Loucy (cell line): ENCODE measurements around the gene UBXN1.

Source experiments
- CTCF ChIP-seq: fragments of 200-600 bp; sonication (generic); conservative IDR thresholded peaks from 2 replicates; pipeline ENCODE4 v1.5.1; 2014; ENCODE audit warnings: mild to moderate bottlenecking, antibody characterized with exemption, low read length
- EZH2phosphoT487 ChIP-seq: fragments of 200-600 bp; IDR thresholded peaks from 2 replicates; pipeline ENCODE4 v1.6.1; 2018; ENCODE audit warnings: antibody characterized with exemption, mild to moderate bottlenecking, moderate library complexity, borderline replicate concordance

DNA sequence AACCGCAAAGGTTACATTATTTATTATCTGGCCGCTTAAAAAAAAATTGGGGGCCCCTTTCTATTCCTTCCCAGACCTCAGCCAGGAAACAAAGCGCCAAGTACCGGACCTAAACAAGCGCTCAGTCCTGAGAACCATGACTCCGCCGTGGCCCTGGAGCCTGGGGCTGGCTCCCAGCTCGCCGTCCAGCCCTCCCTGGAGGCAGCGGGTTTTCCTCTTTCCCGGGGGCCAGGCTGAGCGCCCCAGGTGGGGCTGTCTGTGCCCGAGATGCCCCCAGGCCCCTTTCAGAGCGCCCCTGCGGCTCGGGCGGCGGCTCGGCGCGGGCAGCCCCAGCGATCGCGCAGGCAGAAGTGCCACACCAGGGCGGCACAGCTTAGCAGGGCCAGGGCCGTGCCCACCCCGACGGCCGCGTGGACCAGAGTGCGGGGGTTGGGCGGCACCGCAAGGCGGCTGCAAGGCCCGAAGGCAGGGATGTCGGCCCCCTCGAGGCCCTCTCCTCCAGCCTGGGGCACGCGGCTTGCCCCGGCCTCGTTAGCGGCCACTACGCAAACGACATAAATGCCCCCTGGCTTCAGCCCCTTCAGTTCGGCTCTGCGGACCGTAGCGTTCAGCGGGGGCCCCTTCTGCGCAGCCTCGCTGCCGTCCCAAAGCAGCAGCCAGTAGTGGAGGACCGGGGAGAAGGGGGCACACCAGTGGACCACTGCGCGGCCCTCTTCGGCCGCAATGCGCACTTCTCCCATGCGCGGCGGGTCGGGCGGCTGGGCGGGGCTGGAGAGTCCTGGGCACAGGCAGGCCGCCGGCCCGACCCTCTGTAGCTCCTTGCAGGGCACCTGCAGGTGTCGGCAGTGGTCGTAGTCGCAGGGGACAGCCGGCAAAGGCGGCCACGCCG, 8.9 kb upstream of the UBXN1 start:
- TF ChIP-seq CTCF (no peak), EZH2phosphoT487 (no peak)
